Astrocyte (in vitro differentiated cells and primary cell): Measurements from ENCODE around the gene PALLD. TPM values are rescaled to one million over a fixed set of nuclear protein-coding genes. Genes with fewer than 3 reads are reported as not detected.

ENCODE experiments used
- DNase-seq: peaks from one replicate; pipeline ENCODE4 v3.0.0-alpha.2; 2010; ENCODE audit warnings: low read depth
- FAIRE-seq: peaks from 2 replicates; lab custom pipeline; 2011; peaks lifted over from hg19 to GRCh38; lab: Jason Lieb, UNC
- H2AFZ ChIP-seq: 2 replicates; pipeline ENCODE4 v1.6.0; 2012; ENCODE audit warnings: low read depth, low read length, inconsistent platforms
- H3K27ac ChIP-seq: 2 replicates; pipeline ENCODE4 v1.5.1; 2011; ENCODE audit warnings: low read depth, low read length, inconsistent platforms
- H3K27me3 ChIP-seq: 2 replicates; pipeline ENCODE4 v1.6.0; 2011; ENCODE audit warnings: low read length, inconsistent platforms; ENCODE audit not compliant: insufficient read depth
- H3K36me3 ChIP-seq: 2 replicates; pipeline ENCODE4 v1.5.1; 2011; ENCODE audit warnings: low read length, inconsistent platforms; ENCODE audit not compliant: insufficient read depth
- H3K4me1 ChIP-seq: 2 replicates; pipeline ENCODE4 v1.5.1; 2011; ENCODE audit warnings: low read length, inconsistent platforms; ENCODE audit not compliant: insufficient read depth
- H3K4me2 ChIP-seq: 2 replicates; pipeline ENCODE4 v1.6.0; 2012; ENCODE audit warnings: low read length, inconsistent platforms
- H3K4me3 ChIP-seq: 2 replicates; pipeline ENCODE4 v1.5.1; 2011; ENCODE audit warnings: low read depth, mild to moderate bottlenecking, low read length, inconsistent platforms; ENCODE audit not compliant: insufficient read depth
- H3K79me2 ChIP-seq: 2 replicates; pipeline ENCODE4 v1.6.0; 2012; ENCODE audit warnings: mild to moderate bottlenecking, low read length, inconsistent platforms; ENCODE audit not compliant: insufficient read depth
- H3K9ac ChIP-seq: 2 replicates; pipeline ENCODE4 v1.6.0; 2012; ENCODE audit warnings: mild to moderate bottlenecking, low read length, inconsistent platforms
- H3K9me3 ChIP-seq: 2 replicates; pipeline ENCODE4 v1.5.1; 2012; ENCODE audit warnings: low read depth, mild to moderate bottlenecking, low read length, inconsistent platforms; ENCODE audit not compliant: insufficient read depth
- H4K20me1 ChIP-seq: 2 replicates; pipeline ENCODE4 v1.6.0; 2012; ENCODE audit warnings: low read length, inconsistent platforms; ENCODE audit not compliant: insufficient read depth
- H3K27ac Mint-ChIP-seq: one replicate; pipeline ENCODE4 v1.8.0; 2021; ENCODE audit warnings: mild to moderate bottlenecking, mixed read lengths; ENCODE audit not compliant: unreplicated experiment
- H3K27me3 Mint-ChIP-seq: one replicate; pipeline ENCODE4 v1.8.0; 2021; ENCODE audit warnings: low read depth, mixed read lengths; ENCODE audit not compliant: unreplicated experiment
- H3K36me3 Mint-ChIP-seq: one replicate; pipeline ENCODE4 v1.8.0; 2021; ENCODE audit warnings: low read depth, mixed read lengths; ENCODE audit not compliant: unreplicated experiment
- H3K4me1 Mint-ChIP-seq: one replicate; pipeline ENCODE4 v1.8.0; 2021; ENCODE audit warnings: low read depth, mixed read lengths; ENCODE audit not compliant: unreplicated experiment
- H3K4me3 Mint-ChIP-seq: one replicate; pipeline ENCODE4 v1.8.0; 2021; ENCODE audit warnings: mild to moderate bottlenecking, moderate library complexity, mixed read lengths; ENCODE audit not compliant: unreplicated experiment
- H3K9me3 Mint-ChIP-seq: one replicate; pipeline ENCODE4 v1.8.0; 2021; ENCODE audit warnings: mild to moderate bottlenecking, mixed read lengths; ENCODE audit not compliant: unreplicated experiment
- EZH2 ChIP-seq: IDR thresholded peaks from 2 replicates; pipeline ENCODE4 v1.6.1; 2012; ENCODE audit warnings: mild to moderate bottlenecking, low read length, inconsistent platforms; ENCODE audit not compliant: insufficient read depth
- total RNA-seq: library from RNA; stranded (reverse); gene quantifications from 2 replicates; pipeline ENCODE4 v1.2.1, GENCODE V29; 2021
- TF ChIP-seq, protein P1 (sequence below): IDR thresholded peaks from 2 replicates; pipeline ENCODE4 v1.5.1; 2011; ENCODE audit warnings: low read depth, mild to moderate bottlenecking, inconsistent platforms, low read length, moderate library complexity; ENCODE audit not compliant: insufficient read depth

PALLD gene
- total RNA-seq, 1 donor from 2014 or later, result 498 TPM

DNA sequence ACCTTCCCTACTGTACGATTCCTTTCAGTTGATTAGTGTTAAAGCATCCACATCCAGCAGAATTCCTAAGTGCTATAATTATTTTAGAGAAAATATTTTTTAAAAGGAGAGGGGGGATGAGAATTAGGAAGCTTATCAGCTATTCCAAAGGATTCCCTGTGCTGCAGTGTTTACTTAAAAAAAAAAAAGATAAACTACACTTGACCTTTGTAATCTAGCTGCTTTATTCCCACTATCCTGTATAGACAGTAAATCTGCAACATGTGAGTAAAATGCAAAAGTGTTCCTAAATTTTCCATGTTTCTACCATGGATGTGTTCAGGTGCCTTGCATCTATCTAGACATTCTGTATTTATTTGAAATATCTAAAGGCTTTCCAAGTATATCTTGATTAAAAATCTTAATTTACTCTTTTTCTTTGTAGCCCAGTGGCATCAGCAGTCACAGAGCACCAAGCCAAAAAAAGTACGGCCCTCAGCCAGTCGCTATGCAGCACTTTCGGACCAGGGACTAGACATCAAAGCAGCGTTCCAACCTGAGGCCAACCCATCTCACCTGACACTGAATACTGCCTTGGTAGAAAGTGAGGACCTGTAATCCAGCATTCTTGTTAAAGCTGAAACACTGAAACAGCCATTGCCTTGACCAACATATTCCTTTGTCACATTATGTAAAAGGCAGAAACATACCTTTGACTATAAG lies 429.1 kb downstream of the PALLD start:
- peaks cover under 1% of the 10 kb centered on the region for H3K9me3 ChIP-seq
- Mint-ChIP-seq H3K4me1 (peaks cover 19% of the 10 kb centered on the region), H3K9me3 (peaks cover 3% of the 10 kb centered on the region), H3K27me3 (no peaks in the 10 kb centered on the region), H3K4me3 (no peak overlapping the region), H3K27ac (no peak overlapping the region), H3K36me3 (peaks cover 17% of the 10 kb centered on the region)
- no peaks in the 10 kb centered on the region for H3K4me1 ChIP-seq
- H3K27ac ChIP-seq, result no peak overlapping the region
- H3K36me3 ChIP-seq, result peaks cover 89% of the 10 kb centered on the region
- FAIRE-seq, result no peak
- TF ChIP-seq EZH2, result no peak
- TF ChIP-seq, protein P1, sequence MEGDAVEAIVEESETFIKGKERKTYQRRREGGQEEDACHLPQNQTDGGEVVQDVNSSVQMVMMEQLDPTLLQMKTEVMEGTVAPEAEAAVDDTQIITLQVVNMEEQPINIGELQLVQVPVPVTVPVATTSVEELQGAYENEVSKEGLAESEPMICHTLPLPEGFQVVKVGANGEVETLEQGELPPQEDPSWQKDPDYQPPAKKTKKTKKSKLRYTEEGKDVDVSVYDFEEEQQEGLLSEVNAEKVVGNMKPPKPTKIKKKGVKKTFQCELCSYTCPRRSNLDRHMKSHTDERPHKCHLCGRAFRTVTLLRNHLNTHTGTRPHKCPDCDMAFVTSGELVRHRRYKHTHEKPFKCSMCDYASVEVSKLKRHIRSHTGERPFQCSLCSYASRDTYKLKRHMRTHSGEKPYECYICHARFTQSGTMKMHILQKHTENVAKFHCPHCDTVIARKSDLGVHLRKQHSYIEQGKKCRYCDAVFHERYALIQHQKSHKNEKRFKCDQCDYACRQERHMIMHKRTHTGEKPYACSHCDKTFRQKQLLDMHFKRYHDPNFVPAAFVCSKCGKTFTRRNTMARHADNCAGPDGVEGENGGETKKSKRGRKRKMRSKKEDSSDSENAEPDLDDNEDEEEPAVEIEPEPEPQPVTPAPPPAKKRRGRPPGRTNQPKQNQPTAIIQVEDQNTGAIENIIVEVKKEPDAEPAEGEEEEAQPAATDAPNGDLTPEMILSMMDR, result no peak
- DNase-seq, result no peak
- H3K9ac ChIP-seq, result no peak overlapping the region
- H2AFZ ChIP-seq, result no peak overlapping the region
- peaks cover 2% of the 10 kb centered on the region for H3K79me2 ChIP-seq
- H3K4me3 ChIP-seq, result no peak overlapping the region
- peaks cover 34% of the 10 kb centered on the region for H4K20me1 ChIP-seq
- no peaks in the 10 kb centered on the region for H3K27me3 ChIP-seq
- H3K4me2 ChIP-seq, result no peak overlapping the region

DNA sequence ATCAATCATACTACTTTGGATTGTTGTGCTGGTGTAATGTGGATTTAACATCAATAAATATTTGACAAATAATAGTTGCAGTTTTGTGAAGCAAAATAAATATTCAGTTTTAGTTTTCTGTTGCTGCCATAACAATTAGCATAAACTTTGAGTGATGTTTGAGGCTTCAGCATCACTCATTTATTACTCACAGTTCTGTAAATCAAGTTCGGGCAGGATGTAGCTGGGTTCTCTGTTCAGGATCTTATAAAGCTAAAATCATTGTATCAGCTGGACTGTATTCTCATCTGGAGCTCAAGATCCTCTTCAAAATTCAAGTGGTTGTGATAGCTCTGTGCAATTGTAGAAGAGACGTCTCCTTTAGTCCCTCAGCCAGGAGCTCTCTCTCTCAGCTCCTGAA lies 431.5 kb downstream of the PALLD start:
- Histone ChIP-seq H3K4me1 (no peaks in the 10 kb centered on the region), H3K4me2 (no peak overlapping the region), H3K79me2 (peaks cover 2% of the 10 kb centered on the region), H3K4me3 (no peak overlapping the region), H3K9me3 (peaks cover 10% of the 10 kb centered on the region), H2AFZ (no peak overlapping the region), H3K9ac (no peak overlapping the region), H3K27me3 (no peaks in the 10 kb centered on the region), H4K20me1 (peaks cover 19% of the 10 kb centered on the region), H3K36me3 (peaks cover 71% of the 10 kb centered on the region), H3K27ac (no peak overlapping the region)
- FAIRE-seq (no peak), DNase-seq (no peak)
- H3K9me3 Mint-ChIP-seq, result peaks cover 3% of the 10 kb centered on the region
- peaks cover 23% of the 10 kb centered on the region for H3K36me3 Mint-ChIP-seq
- no peak for TF ChIP-seq EZH2
- TF ChIP-seq, protein P1, result no peak
- peak overlapping the region; percentile 67 for H3K27ac Mint-ChIP-seq
- peaks cover 17% of the 10 kb centered on the region for H3K4me1 Mint-ChIP-seq
- H3K27me3 Mint-ChIP-seq, result no peaks in the 10 kb centered on the region
- H3K4me3 Mint-ChIP-seq, result no peak overlapping the region

DNA sequence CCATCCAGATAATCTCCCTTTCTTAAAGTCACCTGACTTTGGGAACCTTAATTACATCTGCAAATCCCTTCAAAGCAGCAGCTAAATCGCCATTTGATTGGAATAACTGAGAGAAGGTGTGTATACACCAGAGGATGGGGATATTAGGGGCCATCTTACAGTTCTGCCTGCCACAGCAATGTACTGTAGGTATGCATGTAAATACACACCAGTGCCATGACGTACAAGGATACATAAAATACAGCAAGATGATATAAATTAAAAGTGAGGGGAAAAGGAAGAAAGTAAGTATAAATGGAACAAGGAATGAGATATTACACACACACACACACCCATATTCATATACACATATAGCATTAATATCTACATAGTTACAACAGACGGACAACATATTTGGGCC lies 432.0 kb downstream of the PALLD start:
- TF ChIP-seq EZH2, result no peak
- TF ChIP-seq, protein P1, result no peak
- H3K9me3 ChIP-seq, result peaks cover 10% of the 10 kb centered on the region
- peaks cover 2% of the 10 kb centered on the region for H3K79me2 ChIP-seq
- H3K36me3 ChIP-seq, result peaks cover 69% of the 10 kb centered on the region
- no peak overlapping the region for H3K4me2 ChIP-seq
- no peak for FAIRE-seq
- H3K4me1 ChIP-seq, result no peaks in the 10 kb centered on the region
- no peaks in the 10 kb centered on the region for H3K27me3 Mint-ChIP-seq
- peaks cover 16% of the 10 kb centered on the region for H4K20me1 ChIP-seq
- H3K27me3 ChIP-seq, result no peaks in the 10 kb centered on the region
- H3K4me3 ChIP-seq, result no peak overlapping the region
- H3K9ac ChIP-seq, result no peak overlapping the region
- H3K9me3 Mint-ChIP-seq, result peaks cover 3% of the 10 kb centered on the region
- H3K4me1 Mint-ChIP-seq, result peaks cover 13% of the 10 kb centered on the region
- H3K27ac Mint-ChIP-seq, result peak overlapping the region; percentile 67
- peaks cover 22% of the 10 kb centered on the region for H3K36me3 Mint-ChIP-seq
- H3K4me3 Mint-ChIP-seq, result no peak overlapping the region
- H3K27ac ChIP-seq, result no peak overlapping the region
- H2AFZ ChIP-seq, result no peak overlapping the region
- no peak for DNase-seq
